A549 (cell line): Measurements from ENCODE around the gene PPFIA4.

Experiments
- CEBPB ChIP-seq, 2 experiments: fragments of >200 bp in 1 of 2; sonication (Bioruptor Twin) in 1 of 2; formaldehyde crosslinking in 1 of 2; IDR thresholded peaks; 2 replicates each; pipeline ENCODE4 v1.6.1; 2012 to 2016
- CHD2 ChIP-seq: fragments of 150-350 bp; IDR thresholded peaks from 2 replicates; pipeline ENCODE4 v1.6.1; 2014; ENCODE audit warnings: low read length; ENCODE audit not compliant: partially characterized antibody
- MAFK ChIP-seq: fragments of 450-650 bp; IDR thresholded peaks from 2 replicates; pipeline ENCODE4 v1.6.1; 2014; ENCODE audit not compliant: partially characterized antibody
- POLR2A ChIP-seq: IDR thresholded peaks from 2 replicates; pipeline ENCODE4 v1.6.1; 2012; ENCODE audit warnings: mild to moderate bottlenecking, low read length
- SMC3 ChIP-seq: fragments of >200 bp; sonication (Bioruptor Twin); formaldehyde crosslinking; IDR thresholded peaks from 3 replicates; pipeline ENCODE4 v1.6.1; 2018; ENCODE audit warnings: inconsistent platforms
- TP53 ChIP-seq: fragments of 250-450 bp; sonication (Bioruptor Pico); IDR thresholded peaks from 2 replicates; pipeline ENCODE4 v1.5.0; 2021; ENCODE audit warnings: mild to moderate bottlenecking, moderate library complexity
- ZNF302 ChIP-seq: fragments of 250-450 bp; sonication (Bioruptor Pico); IDR thresholded peaks from 2 replicates; pipeline ENCODE4 v1.9.0; 2021; ENCODE audit warnings: inconsistent platforms, mild to moderate bottlenecking, moderate library complexity
- TF ChIP-seq, protein P1 (sequence below): fragments of >200 bp; sonication (Bioruptor Twin); formaldehyde crosslinking; IDR thresholded peaks from 3 replicates; pipeline ENCODE4 v1.5.1; 2016
- TF ChIP-seq, protein P2 (sequence below): IDR thresholded peaks from 2 replicates; pipeline ENCODE4 v1.6.1; 2012
- TF ChIP-seq, protein P3 (sequence below): fragments of 200-600 bp; sonication (generic); IDR thresholded peaks from 2 replicates; pipeline ENCODE4 v1.6.1; 2016; ENCODE audit warnings: antibody characterized with exemption, mild to moderate bottlenecking, moderate library complexity

DNA sequence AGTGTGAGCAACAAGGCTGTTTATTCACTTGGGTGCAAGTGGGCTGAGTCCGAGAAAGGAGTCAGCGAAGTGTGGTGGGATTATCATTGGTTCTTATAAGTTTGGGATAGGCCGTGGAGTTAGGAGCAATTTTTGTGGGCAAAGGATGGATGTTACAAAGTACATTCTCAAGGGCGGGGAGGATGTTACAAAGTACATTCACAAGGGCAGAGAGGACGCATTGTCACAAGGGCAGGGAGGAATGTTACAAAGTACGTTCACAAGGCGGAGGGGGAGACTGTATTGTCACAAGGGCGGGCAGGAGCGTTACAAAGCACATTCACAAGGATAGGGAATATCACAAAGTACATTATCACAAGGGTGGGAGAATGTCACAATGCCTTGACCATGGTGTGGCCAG, 24.3 kb upstream of the PPFIA4 start:
- TF ChIP-seq CHD2 (no peak), POLR2A (no peak), ZNF302 (CRISPR knock-in tag) (no peak), MAFK (no peak), TP53 (CRISPR knock-in tag) (no peak), SMC3 (no peak), CEBPB (IDR thresholded peaks at IDR 0.05) (no peak)
- TF ChIP-seq, protein P1, sequence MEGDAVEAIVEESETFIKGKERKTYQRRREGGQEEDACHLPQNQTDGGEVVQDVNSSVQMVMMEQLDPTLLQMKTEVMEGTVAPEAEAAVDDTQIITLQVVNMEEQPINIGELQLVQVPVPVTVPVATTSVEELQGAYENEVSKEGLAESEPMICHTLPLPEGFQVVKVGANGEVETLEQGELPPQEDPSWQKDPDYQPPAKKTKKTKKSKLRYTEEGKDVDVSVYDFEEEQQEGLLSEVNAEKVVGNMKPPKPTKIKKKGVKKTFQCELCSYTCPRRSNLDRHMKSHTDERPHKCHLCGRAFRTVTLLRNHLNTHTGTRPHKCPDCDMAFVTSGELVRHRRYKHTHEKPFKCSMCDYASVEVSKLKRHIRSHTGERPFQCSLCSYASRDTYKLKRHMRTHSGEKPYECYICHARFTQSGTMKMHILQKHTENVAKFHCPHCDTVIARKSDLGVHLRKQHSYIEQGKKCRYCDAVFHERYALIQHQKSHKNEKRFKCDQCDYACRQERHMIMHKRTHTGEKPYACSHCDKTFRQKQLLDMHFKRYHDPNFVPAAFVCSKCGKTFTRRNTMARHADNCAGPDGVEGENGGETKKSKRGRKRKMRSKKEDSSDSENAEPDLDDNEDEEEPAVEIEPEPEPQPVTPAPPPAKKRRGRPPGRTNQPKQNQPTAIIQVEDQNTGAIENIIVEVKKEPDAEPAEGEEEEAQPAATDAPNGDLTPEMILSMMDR, result no peak
- TF ChIP-seq, protein P2, sequence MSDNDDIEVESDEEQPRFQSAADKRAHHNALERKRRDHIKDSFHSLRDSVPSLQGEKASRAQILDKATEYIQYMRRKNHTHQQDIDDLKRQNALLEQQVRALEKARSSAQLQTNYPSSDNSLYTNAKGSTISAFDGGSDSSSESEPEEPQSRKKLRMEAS, result no peak
- TF ChIP-seq, protein P3, sequence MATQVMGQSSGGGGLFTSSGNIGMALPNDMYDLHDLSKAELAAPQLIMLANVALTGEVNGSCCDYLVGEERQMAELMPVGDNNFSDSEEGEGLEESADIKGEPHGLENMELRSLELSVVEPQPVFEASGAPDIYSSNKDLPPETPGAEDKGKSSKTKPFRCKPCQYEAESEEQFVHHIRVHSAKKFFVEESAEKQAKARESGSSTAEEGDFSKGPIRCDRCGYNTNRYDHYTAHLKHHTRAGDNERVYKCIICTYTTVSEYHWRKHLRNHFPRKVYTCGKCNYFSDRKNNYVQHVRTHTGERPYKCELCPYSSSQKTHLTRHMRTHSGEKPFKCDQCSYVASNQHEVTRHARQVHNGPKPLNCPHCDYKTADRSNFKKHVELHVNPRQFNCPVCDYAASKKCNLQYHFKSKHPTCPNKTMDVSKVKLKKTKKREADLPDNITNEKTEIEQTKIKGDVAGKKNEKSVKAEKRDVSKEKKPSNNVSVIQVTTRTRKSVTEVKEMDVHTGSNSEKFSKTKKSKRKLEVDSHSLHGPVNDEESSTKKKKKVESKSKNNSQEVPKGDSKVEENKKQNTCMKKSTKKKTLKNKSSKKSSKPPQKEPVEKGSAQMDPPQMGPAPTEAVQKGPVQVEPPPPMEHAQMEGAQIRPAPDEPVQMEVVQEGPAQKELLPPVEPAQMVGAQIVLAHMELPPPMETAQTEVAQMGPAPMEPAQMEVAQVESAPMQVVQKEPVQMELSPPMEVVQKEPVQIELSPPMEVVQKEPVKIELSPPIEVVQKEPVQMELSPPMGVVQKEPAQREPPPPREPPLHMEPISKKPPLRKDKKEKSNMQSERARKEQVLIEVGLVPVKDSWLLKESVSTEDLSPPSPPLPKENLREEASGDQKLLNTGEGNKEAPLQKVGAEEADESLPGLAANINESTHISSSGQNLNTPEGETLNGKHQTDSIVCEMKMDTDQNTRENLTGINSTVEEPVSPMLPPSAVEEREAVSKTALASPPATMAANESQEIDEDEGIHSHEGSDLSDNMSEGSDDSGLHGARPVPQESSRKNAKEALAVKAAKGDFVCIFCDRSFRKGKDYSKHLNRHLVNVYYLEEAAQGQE, result no peak
